NB4 (cell line): ENCODE data around the gene DGKI.

ENCODE experiments used
- CTCF ChIP-seq: IDR thresholded peaks from one replicate; pipeline ENCODE4 v1.5.1; 2012; ENCODE audit warnings: low read depth, low read length
- MAX ChIP-seq: IDR thresholded peaks from 2 replicates; pipeline ENCODE4 v1.6.1; 2011; ENCODE audit warnings: low read depth, low read length
- POLR2A ChIP-seq: IDR thresholded peaks from 2 replicates; pipeline ENCODE4 v1.6.1; 2011; ENCODE audit warnings: mild to moderate bottlenecking; ENCODE audit not compliant: insufficient read length; ENCODE audit errors: extremely low read depth

GRCh38 chr7:137388916-137389315 is 457.9 kb downstream of the DGKI start:
- TF ChIP-seq CTCF (no peak), MAX (no peak), POLR2A (no peak)
